Heart right ventricle (tissue), 16 donors: ENCODE measurements around the gene MTHFD1L. TPM values are rescaled to one million over a fixed set of nuclear protein-coding genes. Genes with fewer than 3 reads are reported as not detected.

Experiments used
- ATAC-seq, 8 donors: fragments of 200-7000 bp; cut with Tn5 transposase; one replicate each; pipeline ENCODE4 v1.9.1; 2020; ENCODE audit warnings: mild to moderate bottlenecking in 8 of 8, moderate library complexity in 8 of 8, moderate number of reproducible peaks in 1 of 8
- DNase-seq, 2 donors: peaks; one replicate each; pipeline ENCODE4 v3.0.0-alpha.2; 2020
- H3K27ac ChIP-seq, 10 donors: fragments of 200-600 bp; sonication (generic) in 2 of 10; one replicate each; pipeline versions ENCODE4 v1.5.0 to v1.8.0; 2020 to 2022; ENCODE audit warnings: mild to moderate bottlenecking in 3 of 10
- H3K27me3 ChIP-seq, 7 donors: fragments of 200-600 bp; one replicate each; pipeline ENCODE4 v1.8.0; 2021 to 2022; ENCODE audit warnings: mild to moderate bottlenecking in 2 of 7
- H3K36me3 ChIP-seq, 9 donors: fragments of 200-600 bp; sonication (generic) in 1 of 9; one replicate each; pipeline versions ENCODE4 v1.5.0 to v1.8.0; 2020 to 2022; ENCODE audit warnings: mild to moderate bottlenecking in 2 of 9
- H3K4me1 ChIP-seq, 9 donors: fragments of 200-600 bp; sonication (generic) in 1 of 9; one replicate each; pipeline versions ENCODE4 v1.5.0 to v1.8.0; 2020 to 2022; ENCODE audit warnings: mild to moderate bottlenecking in 4 of 9
- H3K4me3 ChIP-seq, 10 donors: fragments of 200-600 bp; sonication (generic) in 2 of 10; one replicate each; pipeline versions ENCODE4 v1.5.0 to v1.8.0; 2020 to 2022; ENCODE audit warnings: mild to moderate bottlenecking in 7 of 10, moderate library complexity in 2 of 10
- H3K9me3 ChIP-seq, 11 donors: fragments of 200-600 bp in 10 of 11; sonication (generic) in 2 of 11; one replicate each; pipeline versions ENCODE4 v1.5.0 to v1.8.0; 2013 to 2022; ENCODE audit warnings: mild to moderate bottlenecking in 2 of 11, control low read depth in 1 of 11, moderate library complexity in 1 of 11
- WGBS, 2 donors: extraction: QIAGEN DNeasy Blood & Tissue Kit; methylation state at CpG; one replicate each; pipeline ENCODE4 v1.1.7; 2013; ENCODE audit warnings: inconsistent platforms in 1 of 2; 5-methylcytosine and 5-hydroxymethylcytosine counted together
- intact Hi-C, 10 donors: fragments of 100-400 bp; cut with DNase I; formaldehyde crosslinking; loops; one replicate each; pipeline versions ENCODE4 v1.11.1 to v1.14.2; 2022
- polyA plus RNA-seq, 2 donors: library from polyadenylated mRNA; stranded (reverse); fragments of 200-250 nt; gene quantifications; one replicate each; pipeline ENCODE4 v1.2.3, GENCODE V29; 2013
- total RNA-seq, 10 donors: library from RNA; stranded (reverse); fragmentation: NEBNext Ultra II Directional in 3 of 10; extraction: Animal tissue kit (Norgen Biotek cat#: 25700) in 3 of 10; gene quantifications; one replicate each; pipeline versions ENCODE4 v1.2.1 to v1.2.4, GENCODE V29; 2021 to 2023
- TF ChIP-seq, protein P1 (sequence below), 9 donors: fragments of 200-600 bp; sonication (generic) in 2 of 9; IDR thresholded peaks; one replicate each; pipeline versions ENCODE4 v1.5.0 to v1.8.0; 2021 to 2022; ENCODE audit warnings: antibody characterized with exemption in 9 of 9, mild to moderate bottlenecking in 5 of 9, moderate library complexity in 1 of 9
- donor health status: Arrhythmogenic right ventricular cardiomyopathy.
- donor health status: ischemic (EF 13 %, LVEDD 7.1; RV severe dilation, severe dysfunction).
- donor health status: healthy with polysubstance abuse.
- donor health status: DM: no; HTN: yes; CAD: no.
- donor health status: DM: no; HTN: no; CAD: no.
- donor health status: ischemic (EF 25% LVEDD 6.9; RV normal size, moderate dysfunction).
- donor health status: ischemic (EF 25% LVEDD 5.7; RV mildly dilated, moderate dysfunction).
- donor health status: healthy.
- donor health status: DM: yes; HTN: yes; CAD: no.
- donor health status: Ischemic cardiomyopathy.
- donor health status: ischemic (EF 35%, LVEDD 5.7; RV mildly dilated, moderate dysfunction).
- donor health status: nonischemic (EF 11% LVEDD 7.7; RV severe dilation, severe dysfunction).
- donor health status: DM: yes; HTN: yes; CAD: no.
- donor health status: PGD.
- donor health status: ischemic (EF 29% LVEDD 5.4; RV normal size, mild dysfunction).
- donor health status: nonischemic (EF 23%, LVEDD 6.1; RV moderate dilation, normal function).

MTHFD1L gene
- total and polyA plus RNA-seq, 12 donors: 1.2 to 10.8 (median 3.8) TPM

DNA sequence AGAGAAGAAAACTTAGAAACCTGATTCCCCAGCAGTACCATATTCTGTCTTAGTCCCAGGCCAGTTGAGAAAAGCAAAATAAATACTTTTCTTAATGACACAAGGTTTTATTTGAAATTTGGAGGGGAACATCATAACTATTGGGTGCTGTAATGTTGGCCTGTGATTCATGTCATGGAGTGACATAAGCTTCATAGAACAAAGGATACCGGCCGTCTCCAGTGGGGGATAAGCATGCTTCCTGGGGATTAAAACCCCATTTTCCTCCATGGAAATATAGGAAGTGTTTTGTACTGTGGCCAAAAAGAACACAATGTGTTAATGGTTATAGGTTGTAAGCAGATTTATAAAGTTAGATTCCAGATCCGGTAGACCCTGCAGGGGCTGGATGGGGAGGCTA lies 18.0 kb downstream of the MTHFD1L start:
- no peaks in the 10 kb centered on the region for H3K9me3 ChIP-seq
- H3K27me3 ChIP-seq: no peaks in the 10 kb centered on the region
- whole genome bisulfite sequencing, 2 donors: 86% methylated on average over 3 of the region's 3 CpGs
- no peak for DNase-seq
- intact Hi-C loops: no loop called here
- peak overlapping the region in 5 of 10 donors; percentile 10 to 72 (median 33) for H3K27ac ChIP-seq
- H3K4me1 ChIP-seq: peaks cover 0 to 21% (median 16%) of the 10 kb centered on the region in 9 donors
- no peak for ATAC-seq
- peaks cover 0 to 46% (median 0%) of the 10 kb centered on the region in 9 donors for H3K36me3 ChIP-seq
- H3K4me3 ChIP-seq: no peak overlapping the region
- TF ChIP-seq, protein P1, sequence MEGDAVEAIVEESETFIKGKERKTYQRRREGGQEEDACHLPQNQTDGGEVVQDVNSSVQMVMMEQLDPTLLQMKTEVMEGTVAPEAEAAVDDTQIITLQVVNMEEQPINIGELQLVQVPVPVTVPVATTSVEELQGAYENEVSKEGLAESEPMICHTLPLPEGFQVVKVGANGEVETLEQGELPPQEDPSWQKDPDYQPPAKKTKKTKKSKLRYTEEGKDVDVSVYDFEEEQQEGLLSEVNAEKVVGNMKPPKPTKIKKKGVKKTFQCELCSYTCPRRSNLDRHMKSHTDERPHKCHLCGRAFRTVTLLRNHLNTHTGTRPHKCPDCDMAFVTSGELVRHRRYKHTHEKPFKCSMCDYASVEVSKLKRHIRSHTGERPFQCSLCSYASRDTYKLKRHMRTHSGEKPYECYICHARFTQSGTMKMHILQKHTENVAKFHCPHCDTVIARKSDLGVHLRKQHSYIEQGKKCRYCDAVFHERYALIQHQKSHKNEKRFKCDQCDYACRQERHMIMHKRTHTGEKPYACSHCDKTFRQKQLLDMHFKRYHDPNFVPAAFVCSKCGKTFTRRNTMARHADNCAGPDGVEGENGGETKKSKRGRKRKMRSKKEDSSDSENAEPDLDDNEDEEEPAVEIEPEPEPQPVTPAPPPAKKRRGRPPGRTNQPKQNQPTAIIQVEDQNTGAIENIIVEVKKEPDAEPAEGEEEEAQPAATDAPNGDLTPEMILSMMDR (IDR thresholded peaks at IDR 0.05): no peak

DNA sequence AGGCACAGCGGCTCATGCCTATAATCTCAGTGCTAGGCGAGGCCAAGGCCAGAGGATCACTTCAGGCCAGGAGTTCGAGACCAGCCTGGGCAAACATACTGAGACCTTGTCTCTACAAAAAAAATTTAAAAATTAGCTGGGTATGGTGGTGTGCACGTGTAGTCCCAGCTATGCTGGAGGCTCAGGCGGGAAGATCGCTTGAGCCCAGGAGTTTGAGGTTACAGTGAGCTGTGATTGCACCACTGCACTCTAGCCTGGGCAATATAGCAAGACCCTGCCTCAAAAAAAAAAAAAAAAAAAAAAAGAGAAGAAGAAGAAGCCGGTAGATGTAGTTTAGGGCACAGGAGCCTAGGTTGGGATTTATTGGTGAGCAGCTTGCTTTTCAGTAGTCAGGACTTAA lies 20.7 kb downstream of the MTHFD1L start:
- Histone ChIP-seq H3K4me1 (peaks cover 0 to 21% (median 16%) of the 10 kb centered on the region in 9 donors), H3K4me3 (no peak overlapping the region), H3K9me3 (no peaks in the 10 kb centered on the region), H3K27me3 (no peaks in the 10 kb centered on the region), H3K27ac (no peak overlapping the region), H3K36me3 (peaks cover 0 to 67% (median 0%) of the 10 kb centered on the region in 9 donors)
- ATAC-seq (no peak), DNase-seq (no peak)
- intact Hi-C loops: loop anchor here in 1 of 10 donors (5.0 kb wide), 1 partner anchor 126 kb away; no protein-coding TSS in a partner anchor
- 88 to 96% methylated on average over 7 of the region's 7 CpGs for WGBS, 2 donors
- TF ChIP-seq, protein P1 (IDR thresholded peaks at IDR 0.05): no peak

DNA sequence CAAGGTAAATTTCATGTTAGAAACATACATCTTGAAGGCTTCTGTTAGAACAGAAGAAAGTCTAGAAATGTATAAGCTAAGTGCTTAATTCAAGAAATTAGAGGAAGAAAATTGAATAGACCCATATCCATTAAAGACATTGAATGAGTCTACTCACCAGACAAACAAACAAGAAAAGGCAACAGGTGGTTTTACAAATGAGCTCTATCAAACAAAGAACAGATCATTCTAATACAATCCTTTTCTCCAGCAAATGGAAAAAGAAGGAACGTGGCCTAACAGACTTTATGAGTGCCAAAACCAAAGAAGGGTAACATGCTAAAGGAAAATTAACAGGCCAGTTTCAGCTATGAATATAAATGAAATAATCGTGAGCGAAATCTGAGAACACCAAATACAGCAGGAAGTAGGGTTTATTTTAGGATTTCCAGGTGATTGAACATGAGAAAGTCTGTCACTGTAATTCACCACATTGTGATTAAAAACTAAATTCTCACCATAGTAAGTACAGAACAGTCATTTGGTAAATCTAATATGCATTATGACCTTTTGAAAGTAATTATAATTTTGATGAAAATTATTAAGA lies 22.6 kb downstream of the MTHFD1L start:
- Histone ChIP-seq H3K36me3 (peaks cover 0 to 63% (median 0%) of the 10 kb centered on the region in 9 donors), H3K4me1 (peaks cover 0 to 13% (median 0%) of the 10 kb centered on the region in 9 donors), H3K9me3 (no peaks in the 10 kb centered on the region), H3K27ac (no peak overlapping the region), H3K4me3 (no peak overlapping the region), H3K27me3 (no peaks in the 10 kb centered on the region)
- intact Hi-C loops: loop anchor here in 1 of 10 donors (5.0 kb wide), 1 partner anchor 124 kb away; no protein-coding TSS in a partner anchor
- DNase-seq: no peak
- 83 to 87% methylated on average over 3 of the region's 3 CpGs for WGBS, 2 donors
- ATAC-seq: no peak
- TF ChIP-seq, protein P1 (IDR thresholded peaks at IDR 0.05): no peak

GRCh38 chr6:150890346-150890745 lies 24.8 kb downstream of the MTHFD1L start:
- Histone ChIP-seq H3K36me3 (peaks cover 0 to 53% (median 0%) of the 10 kb centered on the region in 9 donors), H3K9me3 (no peaks in the 10 kb centered on the region), H3K4me1 (peaks cover 0 to 18% (median 7%) of the 10 kb centered on the region in 9 donors), H3K27ac (no peak overlapping the region), H3K27me3 (no peaks in the 10 kb centered on the region), H3K4me3 (no peak overlapping the region)
- DNase-seq (no peak), ATAC-seq (no peak)
- 92 to 96% methylated on average over 13 of the region's 13 CpGs for WGBS, 2 donors
- TF ChIP-seq, protein P1 (IDR thresholded peaks at IDR 0.05): no peak
- intact Hi-C loops: loop anchor here in 9 of 10 donors (5.0 to 10.0 kb wide), 7 partner anchors 114 to 584 kb away; no protein-coding TSS in a partner anchor
